Activated naive CD4-positive, alpha-beta T cell treated with anti-CD3 and anti-CD28 coated beads, Interleukin-2, amount 10 ng/mL, durations not matched to agents 7 days and 5 days (primary cell): ENCODE measurements around the gene CYB561A3.

Experiments
- CTCF ChIA-PET: fragments of 350-600 bp; sonication (Branson Sonifier 250); formaldehyde crosslinking; loops from one replicate; lab custom pipeline; 2021; ENCODE audit warnings: antibody characterized with exemption; lab: Charles Lee
- DNase-seq: peaks from one replicate; pipeline ENCODE4 v3.0.0-alpha.2; 2020
- H3K27ac Mint-ChIP-seq: one replicate; pipeline ENCODE4 v1.8.0; 2021; ENCODE audit warnings: mild to moderate bottlenecking, moderate library complexity, mixed read lengths
- H3K27me3 Mint-ChIP-seq: one replicate; pipeline ENCODE4 v1.8.0; 2021; ENCODE audit warnings: mild to moderate bottlenecking, mixed read lengths
- H3K36me3 Mint-ChIP-seq: one replicate; pipeline ENCODE4 v1.8.0; 2021; ENCODE audit warnings: mixed read lengths
- H3K4me1 Mint-ChIP-seq: one replicate; pipeline ENCODE4 v1.8.0; 2021; ENCODE audit warnings: mixed read lengths
- H3K4me3 Mint-ChIP-seq: one replicate; pipeline ENCODE4 v1.8.0; 2021; ENCODE audit warnings: mild to moderate bottlenecking, moderate library complexity, mixed read lengths
- H3K9me3 Mint-ChIP-seq: one replicate; pipeline ENCODE4 v1.8.0; 2021; ENCODE audit warnings: mixed read lengths

The CYB561A3 gene

DNA sequence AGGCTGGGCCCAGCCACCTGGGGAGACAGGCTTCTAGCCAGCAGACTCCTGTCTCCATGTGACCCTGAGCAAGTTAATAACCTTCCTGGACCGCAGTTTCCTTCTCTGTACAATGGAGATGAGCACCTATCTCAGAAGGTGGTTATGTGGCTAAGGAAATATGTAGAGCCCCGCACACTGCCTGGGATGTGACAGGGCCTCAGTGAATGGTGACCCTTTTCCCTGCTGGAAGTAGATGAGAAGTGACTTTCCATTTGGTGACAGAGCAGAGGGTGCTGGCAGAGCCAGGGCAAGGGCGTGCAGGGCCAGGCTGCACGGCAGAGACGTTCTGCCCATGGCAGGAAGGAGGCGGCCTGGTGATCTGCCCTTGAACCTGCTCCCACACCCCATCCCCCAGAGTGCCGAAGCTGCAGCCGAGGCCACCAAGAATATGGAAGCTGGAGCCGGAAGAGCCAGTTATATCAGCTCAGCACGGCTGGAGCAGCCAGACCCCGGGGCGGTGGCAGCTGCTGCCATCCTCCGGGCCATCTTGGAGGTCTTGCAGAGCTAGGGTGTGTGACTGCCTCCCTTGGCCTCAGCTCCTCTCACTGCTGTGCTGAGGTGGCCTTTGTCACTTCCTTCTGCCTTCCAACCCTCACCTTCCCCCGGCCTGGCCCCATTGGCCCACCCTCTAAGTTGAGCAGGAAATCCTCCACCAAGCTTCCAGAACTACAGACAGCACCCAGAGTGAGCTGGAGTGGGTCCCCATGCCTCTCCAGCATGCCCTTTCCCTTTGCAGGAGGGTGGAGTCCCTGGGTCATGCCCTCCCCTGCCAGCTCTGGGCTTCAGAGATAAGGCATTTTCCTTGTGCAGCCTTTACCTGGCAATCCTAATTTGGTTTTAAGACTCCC, 15.5 kb downstream of the CYB561A3 start:
- no peaks in the 10 kb centered on the region for H3K4me1 Mint-ChIP-seq
- H3K36me3 Mint-ChIP-seq, result peaks cover 10% of the 10 kb centered on the region
- H3K9me3 Mint-ChIP-seq, result no peaks in the 10 kb centered on the region
- H3K27me3 Mint-ChIP-seq, result no peaks in the 10 kb centered on the region
- no peak overlapping the region for H3K4me3 Mint-ChIP-seq
- no peak for DNase-seq
- CTCF ChIA-PET, result interaction anchor here (1.0 kb wide), 1 partner anchor 10 kb away, joined by 4 read pairs; no protein-coding TSS in a partner anchor
- peak overlapping the region; percentile 50 for H3K27ac Mint-ChIP-seq

DNA sequence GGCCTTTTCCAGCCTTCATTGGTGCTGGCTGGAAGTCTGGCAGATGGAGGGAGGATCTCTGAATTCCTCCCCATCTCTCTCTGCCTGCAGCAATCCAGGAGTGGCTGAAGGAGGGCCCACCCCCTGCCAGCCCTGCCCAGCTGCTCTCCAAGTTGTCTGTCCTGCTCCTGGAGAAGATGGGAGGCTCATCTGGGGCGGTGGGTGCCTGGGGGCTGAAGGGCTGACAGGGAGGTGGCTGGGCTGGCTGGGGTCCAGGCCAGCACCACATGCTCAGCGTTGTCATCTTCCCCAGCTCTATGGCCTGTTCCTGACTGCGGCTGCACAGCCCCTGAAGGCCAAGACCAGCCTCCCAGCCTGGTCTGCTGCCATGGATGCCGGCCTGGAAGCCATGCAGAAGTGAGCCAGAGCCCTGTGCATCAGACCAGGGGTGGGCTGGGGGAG, 16.5 kb downstream of the CYB561A3 start:
- Mint-ChIP-seq H3K36me3 (peaks cover 10% of the 10 kb centered on the region), H3K9me3 (no peaks in the 10 kb centered on the region), H3K4me3 (no peak overlapping the region), H3K27ac (no peak overlapping the region), H3K27me3 (no peaks in the 10 kb centered on the region), H3K4me1 (no peaks in the 10 kb centered on the region)
- CTCF ChIA-PET, result no interaction called here
- no peak for DNase-seq

- CTCF ChIA-PET, result no interaction called here
- H3K27me3 Mint-ChIP-seq, result no peaks in the 10 kb centered on the region
- no peaks in the 10 kb centered on the region for H3K9me3 Mint-ChIP-seq
- no peaks in the 10 kb centered on the region for H3K4me1 Mint-ChIP-seq
- no peak overlapping the region for H3K27ac Mint-ChIP-seq
- H3K4me3 Mint-ChIP-seq, result no peak overlapping the region
- DNase-seq, result no peak
- peaks cover 6% of the 10 kb centered on the region for H3K36me3 Mint-ChIP-seq
These were observed 17.6 kb downstream of the CYB561A3 start for GRCh38 chr11:61343792-61344745.

GRCh38 chr11:61342207-61342803, 19.4 kb downstream of the CYB561A3 start:
- Mint-ChIP-seq H3K4me3 (no peak overlapping the region), H3K27ac (no peak overlapping the region), H3K9me3 (no peaks in the 10 kb centered on the region), H3K36me3 (peaks cover 4% of the 10 kb centered on the region), H3K4me1 (no peaks in the 10 kb centered on the region), H3K27me3 (no peaks in the 10 kb centered on the region)
- CTCF ChIA-PET, result interaction anchor here (0.8 to 9.9 kb wide), 2 partner anchors 20 to 42 kb away, joined by 3 to 309 read pairs; partner anchors contain the start of gene TMEM138
- DNase-seq, result no peak

DNA sequence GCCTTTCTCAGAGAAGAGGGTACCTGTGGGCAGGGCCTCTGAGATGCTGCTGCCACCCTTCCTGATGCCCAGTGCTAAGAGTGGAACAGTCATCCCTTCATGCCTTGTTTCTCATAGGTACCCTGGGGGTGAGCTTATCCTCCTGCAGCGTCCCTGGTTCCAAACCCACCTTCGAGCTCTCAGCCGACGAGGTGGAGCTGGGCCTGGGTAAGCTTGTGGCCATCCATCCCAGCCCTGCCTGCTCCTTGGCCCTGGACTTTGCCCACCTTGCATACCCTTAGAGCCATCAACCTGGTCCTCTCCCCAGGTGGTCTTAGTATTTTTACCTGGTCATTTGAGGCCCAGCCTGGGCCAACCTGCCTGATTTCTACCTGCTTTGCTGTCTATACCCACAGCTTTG, 20.0 kb downstream of the CYB561A3 start:
- DNase-seq, result no peak
- H3K4me1 Mint-ChIP-seq, result peaks cover 5% of the 10 kb centered on the region
- CTCF ChIA-PET, result interaction anchor here (0.8 to 9.9 kb wide), 2 partner anchors 21 to 43 kb away, joined by 3 to 309 read pairs; partner anchors contain the start of gene TMEM138
- no peaks in the 10 kb centered on the region for H3K27me3 Mint-ChIP-seq
- no peaks in the 10 kb centered on the region for H3K9me3 Mint-ChIP-seq
- H3K36me3 Mint-ChIP-seq, result peaks cover 4% of the 10 kb centered on the region
- no peak overlapping the region for H3K4me3 Mint-ChIP-seq
- H3K27ac Mint-ChIP-seq, result no peak overlapping the region

- DNase-seq, result no peak
- Mint-ChIP-seq H3K9me3 (no peaks in the 10 kb centered on the region), H3K27me3 (no peaks in the 10 kb centered on the region), H3K4me3 (no peak overlapping the region), H3K36me3 (peaks cover 3% of the 10 kb centered on the region), H3K27ac (no peak overlapping the region), H3K4me1 (peaks cover 12% of the 10 kb centered on the region)
- CTCF ChIA-PET, result interaction anchor here (9.9 kb wide), 1 partner anchor 44 kb away, joined by 309 read pairs; no protein-coding TSS in a partner anchor
These were observed 20.7 kb downstream of the CYB561A3 start for GRCh38 chr11:61340979-61341378.

DNA sequence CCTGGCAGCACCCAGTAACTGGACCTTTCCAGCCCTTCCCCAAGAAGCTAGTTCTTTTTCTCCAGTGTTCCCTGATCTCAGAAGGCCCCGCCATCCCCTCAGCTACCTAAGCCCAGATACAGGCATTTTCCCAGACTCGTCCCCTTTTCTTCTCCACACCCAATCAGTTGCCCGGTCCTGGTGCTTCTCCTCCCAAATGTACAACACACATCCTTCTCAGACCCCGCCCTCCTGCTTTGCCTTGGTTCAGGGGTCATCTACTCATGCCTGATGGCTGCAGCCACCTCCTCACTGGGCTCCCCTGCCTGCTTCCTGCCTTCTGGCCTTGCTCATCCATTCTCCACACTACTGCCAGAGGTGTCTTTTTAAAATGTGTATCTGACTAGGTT, 22.2 kb downstream of the CYB561A3 start:
- DNase-seq, result no peak
- Mint-ChIP-seq H3K4me3 (no peak overlapping the region), H3K27ac (no peak overlapping the region), H3K9me3 (no peaks in the 10 kb centered on the region), H3K36me3 (peaks cover 2% of the 10 kb centered on the region), H3K4me1 (peaks cover 22% of the 10 kb centered on the region), H3K27me3 (no peaks in the 10 kb centered on the region)
- CTCF ChIA-PET, result interaction anchor here (9.9 kb wide), 1 partner anchor 45 kb away, joined by 309 read pairs; no protein-coding TSS in a partner anchor

DNA sequence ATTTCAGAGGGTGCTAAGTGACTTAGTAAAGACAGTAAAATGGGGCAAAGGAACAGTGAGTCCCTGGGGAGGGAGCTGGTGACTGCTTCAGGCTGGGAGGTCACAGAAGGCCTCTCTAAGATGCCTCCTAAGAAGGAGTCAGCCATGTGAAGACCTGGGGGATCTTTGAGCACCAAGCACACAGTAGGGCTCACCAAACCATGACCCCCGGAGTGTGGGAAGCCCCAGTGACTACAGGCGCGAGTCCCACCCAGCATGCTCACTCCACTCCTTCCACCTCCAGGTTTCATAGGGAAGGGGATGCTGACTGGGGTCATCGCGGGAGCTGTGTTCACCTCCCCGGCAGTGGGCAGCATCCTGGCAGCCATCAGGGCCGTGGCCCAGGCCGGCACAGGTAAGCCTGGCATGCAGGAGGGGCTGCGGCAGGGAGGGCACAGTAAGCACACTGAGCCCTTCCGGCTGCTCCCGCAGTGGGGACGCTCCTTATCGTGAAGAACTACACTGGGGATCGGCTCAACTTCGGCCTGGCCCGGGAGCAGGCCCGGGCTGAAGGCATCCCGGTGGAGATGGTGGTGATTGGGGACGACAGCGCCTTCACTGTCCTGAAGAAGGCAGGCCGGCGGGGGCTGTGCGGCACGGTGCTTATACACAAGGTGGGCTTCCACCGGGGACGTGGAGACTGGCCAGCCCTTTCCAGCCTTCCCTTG, 22.7 kb downstream of the CYB561A3 start:
- H3K4me3 Mint-ChIP-seq, result no peak overlapping the region
- H3K9me3 Mint-ChIP-seq, result no peaks in the 10 kb centered on the region
- peaks cover 28% of the 10 kb centered on the region for H3K4me1 Mint-ChIP-seq
- CTCF ChIA-PET, result interaction anchor here (3.4 to 9.9 kb wide), 3 partner anchors 22 to 53 kb away, joined by 48 to 309 read pairs (median 73); partner anchors contain the start of genes CYB561A3, TMEM138 and TMEM216
- H3K27ac Mint-ChIP-seq, result no peak overlapping the region
- no peak for DNase-seq
- H3K27me3 Mint-ChIP-seq, result no peaks in the 10 kb centered on the region
- peaks cover 2% of the 10 kb centered on the region for H3K36me3 Mint-ChIP-seq

GRCh38 chr11:61337706-61338470, 23.8 kb downstream of the CYB561A3 start:
- no peak overlapping the region for H3K27ac Mint-ChIP-seq
- H3K9me3 Mint-ChIP-seq, result no peaks in the 10 kb centered on the region
- no peaks in the 10 kb centered on the region for H3K27me3 Mint-ChIP-seq
- DNase-seq, result no peak
- no peak overlapping the region for H3K4me3 Mint-ChIP-seq
- peaks cover 2% of the 10 kb centered on the region for H3K36me3 Mint-ChIP-seq
- H3K4me1 Mint-ChIP-seq, result peaks cover 36% of the 10 kb centered on the region
- CTCF ChIA-PET, result interaction anchor here (2.3 to 9.9 kb wide), 6 partner anchors 17 to 179 kb away, joined by 15 to 309 read pairs (median 37); partner anchors contain the start of genes CYB561A3, TMEM138 and TMEM216

DNA sequence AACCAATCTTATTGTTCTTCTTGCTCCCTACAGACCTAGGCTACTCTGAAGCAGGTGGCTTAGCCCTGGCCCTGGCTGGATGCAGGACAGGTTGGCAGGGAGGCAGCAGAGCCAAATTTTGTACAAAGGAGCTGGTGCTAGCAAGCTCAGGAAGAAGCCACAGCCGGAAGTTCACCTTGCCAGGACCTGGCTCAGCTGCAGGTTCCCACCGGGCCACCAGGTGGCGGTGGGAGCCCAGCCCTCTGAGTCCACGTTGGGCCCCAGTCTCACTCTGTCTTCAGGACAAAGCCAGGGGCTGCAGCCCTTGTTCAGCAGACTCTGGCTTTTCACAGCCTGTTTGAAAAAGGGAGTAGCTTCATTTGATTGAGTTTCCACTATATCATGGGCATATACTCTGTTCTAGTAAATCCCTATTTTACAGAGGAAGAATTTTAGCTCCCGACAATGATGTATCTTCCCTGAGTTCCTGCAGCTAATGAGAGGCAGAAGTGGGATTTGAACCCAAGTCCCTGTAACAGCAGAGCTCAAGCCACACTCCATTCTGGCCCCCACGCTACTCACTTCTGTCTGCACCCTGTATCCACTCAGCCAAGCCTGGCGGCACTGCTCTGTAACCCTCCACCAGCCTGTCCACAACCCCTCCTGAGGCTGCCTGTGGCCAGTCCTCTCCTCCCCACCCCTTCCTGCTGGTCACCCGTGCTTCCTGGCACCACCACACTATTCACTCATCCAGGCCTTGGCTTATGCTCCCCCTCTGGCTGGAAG, 25.3 kb downstream of the CYB561A3 start:
- DNase-seq, result peak; percentile 88
- peaks cover 14% of the 10 kb centered on the region for H3K36me3 Mint-ChIP-seq
- H3K4me3 Mint-ChIP-seq, result no peak overlapping the region
- CTCF ChIA-PET, result interaction anchor here (0.7 to 9.9 kb wide), 30 partner anchors 9 to 181 kb away, joined by 3 to 309 read pairs (median 6); partner anchors contain the start of genes CPSF7, CYB561A3, SDHAF2 and TMEM138
- peak overlapping the region; percentile 88 for H3K27ac Mint-ChIP-seq
- H3K27me3 Mint-ChIP-seq, result no peaks in the 10 kb centered on the region
- H3K9me3 Mint-ChIP-seq, result no peaks in the 10 kb centered on the region
- peaks cover 48% of the 10 kb centered on the region for H3K4me1 Mint-ChIP-seq

DNA sequence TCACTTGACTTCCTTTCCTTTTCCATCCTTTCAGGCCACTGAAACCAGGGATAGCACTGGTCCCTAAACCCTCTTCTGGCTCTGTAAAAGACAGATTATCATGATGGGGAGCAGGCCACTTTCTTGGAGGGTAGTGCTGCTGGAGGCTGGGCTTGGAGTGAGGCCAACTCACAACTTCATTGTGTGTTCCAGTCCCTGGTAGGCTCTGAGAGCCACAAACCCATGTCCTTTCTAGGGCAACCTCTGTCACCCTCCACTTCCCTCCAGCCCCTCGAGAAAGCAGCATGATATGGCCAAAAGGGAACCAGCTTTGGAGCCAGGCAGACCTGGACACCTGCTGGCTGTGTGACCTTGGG, 26.3 kb downstream of the CYB561A3 start:
- Mint-ChIP-seq H3K36me3 (peaks cover 15% of the 10 kb centered on the region), H3K27me3 (no peaks in the 10 kb centered on the region), H3K4me1 (peaks cover 56% of the 10 kb centered on the region), H3K4me3 (no peak overlapping the region), H3K27ac (peak overlapping the region; percentile 88), H3K9me3 (no peaks in the 10 kb centered on the region)
- CTCF ChIA-PET, result interaction anchor here (0.6 to 9.9 kb wide), 18 partner anchors 8 to 182 kb away, joined by 3 to 309 read pairs (median 10); partner anchors contain the start of genes CPSF7, CYB561A3, TMEM138 and TMEM216
- no peak for DNase-seq
